HepG2 (cell line): ENCODE measurements around the gene PTPRM. TPM values are rescaled to one million over a fixed set of nuclear protein-coding genes. Genes with fewer than 3 reads are reported as not detected.

ENCODE experiments used
- ATF3 ChIP-seq: sonication (generic); formaldehyde crosslinking; IDR thresholded peaks from 2 replicates; pipeline ENCODE4 v1.4.0; 2020; ENCODE audit warnings: missing genetic modification reagents
- FIP1L1 ChIP-seq: fragments of 200-400 bp; formaldehyde crosslinking; IDR thresholded peaks from 2 replicates; pipeline ENCODE4 v1.6.1; 2018; ENCODE audit warnings: low read depth, mild to moderate bottlenecking, low read length, moderate library complexity, borderline replicate concordance; ENCODE audit not compliant: insufficient read depth
- KLF15 ChIP-seq: sonication (generic); formaldehyde crosslinking; IDR thresholded peaks from 2 replicates; pipeline ENCODE4 v1.8.1; 2023; ENCODE audit warnings: borderline replicate concordance, mild to moderate bottlenecking, inconsistent platforms, missing genetic modification reagents, mixed read lengths
- MIER3 ChIP-seq: IDR thresholded peaks from 2 replicates; pipeline ENCODE4 v1.6.1; 2016; ENCODE audit warnings: missing compliant biosample characterization, borderline replicate concordance
- MXI1 ChIP-seq: IDR thresholded peaks from 3 replicates; pipeline ENCODE4 v1.6.1; 2012; ENCODE audit warnings: low read depth, low read length, inconsistent platforms, borderline replicate concordance
- POLR2AphosphoS5 ChIP-seq: IDR thresholded peaks from 2 replicates; pipeline ENCODE4 v1.6.1; 2012; ENCODE audit warnings: low read depth, low read length
- RAD21 ChIP-seq: fragments of 450-650 bp; formaldehyde crosslinking; IDR thresholded peaks from 2 replicates; pipeline ENCODE4 v1.5.0; 2020; ENCODE audit warnings: mild to moderate bottlenecking
- ZKSCAN8 ChIP-seq: IDR thresholded peaks from 2 replicates; pipeline ENCODE4 v1.6.1; 2016; ENCODE audit warnings: borderline replicate concordance, missing genetic modification reagents, missing compliant biosample characterization
- ZNF232 ChIP-seq: sonication (generic); formaldehyde crosslinking; IDR thresholded peaks from 2 replicates; pipeline ENCODE4 v1.4.0; 2020; ENCODE audit warnings: missing genetic modification reagents, borderline replicate concordance
- ZNF501 ChIP-seq: sonication (generic); formaldehyde crosslinking; IDR thresholded peaks from 2 replicates; pipeline ENCODE4 v1.5.1; 2020; ENCODE audit warnings: mild to moderate bottlenecking, moderate library complexity, missing genetic modification reagents
- ZNF605 ChIP-seq: sonication (generic); formaldehyde crosslinking; IDR thresholded peaks from 2 replicates; pipeline ENCODE4 v1.8.0; 2022; ENCODE audit warnings: mild to moderate bottlenecking, missing genetic modification reagents
- polyA plus RNA-seq, 8 experiments: library from polyadenylated mRNA; depleted of rRNA in 3 of 8; stranded (reverse) in 7 of 8; unstranded in 1 of 8; fragments of >200 nt; fragmentation: Illumina TruSeq in 4 of 8; extraction: Trizol in 4 of 8; gene quantifications; 2 replicates each; pipeline versions ENCODE4 v1.2.1 to v1.2.3, GENCODE V29; 2011 to 2016; ENCODE audit warnings: low read depth in 4 of 8, missing spikeins in 1 of 8, mixed read lengths in 1 of 8; ENCODE audit not compliant: insufficient read depth in 1 of 8
- total RNA-seq, 5 experiments: library from RNA; depleted of rRNA; stranded (reverse); fragments of >200 nt; fragmentation: Illumina TruSeq; extraction: Trizol; gene quantifications; 2 replicates each; pipeline ENCODE4 v1.2.3, GENCODE V29; 2016; ENCODE audit warnings: low read depth in 1 of 5
- TF ChIP-seq, protein P1 (sequence below): sonication (generic); formaldehyde crosslinking; IDR thresholded peaks from 2 replicates; pipeline ENCODE4 v1.5.1; 2020; ENCODE audit warnings: mild to moderate bottlenecking, moderate library complexity, missing genetic modification reagents
- TF ChIP-seq, protein P2 (sequence below): sonication (generic); formaldehyde crosslinking; IDR thresholded peaks from 2 replicates; pipeline ENCODE4 v1.5.1; 2020; ENCODE audit warnings: mild to moderate bottlenecking, missing genetic modification reagents
- TF ChIP-seq, protein P3 (sequence below): sonication (generic); formaldehyde crosslinking; IDR thresholded peaks from 2 replicates; pipeline ENCODE4 v1.4.0; 2020; ENCODE audit warnings: missing genetic modification reagents
- TF ChIP-seq, protein P4 (sequence below): sonication (generic); formaldehyde crosslinking; conservative IDR thresholded peaks from 2 replicates; pipeline ENCODE4 v1.4.0; 2020; ENCODE audit warnings: missing genetic modification reagents

Gene PTPRM
- total and polyA plus RNA-seq, 2 of the 13 experiments (the other 11 are each of a cell fraction or from before 2014, with no cell fraction given) = 12.6 to 108 TPM

DNA sequence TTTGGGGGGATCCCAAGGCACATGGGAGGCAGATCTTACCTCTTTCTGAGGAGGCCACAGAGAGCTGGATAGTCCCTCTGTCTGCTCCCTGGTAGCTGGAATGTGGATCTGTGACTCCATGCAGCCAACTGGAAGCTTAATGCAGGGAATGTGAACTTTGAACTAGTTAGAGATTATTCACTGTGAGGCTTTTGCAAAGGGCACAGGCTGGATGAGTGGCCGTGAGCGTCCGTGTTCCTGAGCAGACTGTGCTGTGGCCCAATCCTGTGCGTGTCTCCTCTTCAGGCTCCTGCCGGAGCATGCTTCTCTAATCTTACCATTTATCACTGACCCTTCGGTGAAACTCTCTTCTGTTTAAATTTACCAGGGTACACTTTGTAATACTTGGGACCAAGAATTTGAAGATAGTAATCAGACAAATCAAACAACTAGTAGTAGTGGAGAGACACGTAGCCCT is 187.6 kb downstream of the PTPRM start (continued):
- TF ChIP-seq, protein P1, sequence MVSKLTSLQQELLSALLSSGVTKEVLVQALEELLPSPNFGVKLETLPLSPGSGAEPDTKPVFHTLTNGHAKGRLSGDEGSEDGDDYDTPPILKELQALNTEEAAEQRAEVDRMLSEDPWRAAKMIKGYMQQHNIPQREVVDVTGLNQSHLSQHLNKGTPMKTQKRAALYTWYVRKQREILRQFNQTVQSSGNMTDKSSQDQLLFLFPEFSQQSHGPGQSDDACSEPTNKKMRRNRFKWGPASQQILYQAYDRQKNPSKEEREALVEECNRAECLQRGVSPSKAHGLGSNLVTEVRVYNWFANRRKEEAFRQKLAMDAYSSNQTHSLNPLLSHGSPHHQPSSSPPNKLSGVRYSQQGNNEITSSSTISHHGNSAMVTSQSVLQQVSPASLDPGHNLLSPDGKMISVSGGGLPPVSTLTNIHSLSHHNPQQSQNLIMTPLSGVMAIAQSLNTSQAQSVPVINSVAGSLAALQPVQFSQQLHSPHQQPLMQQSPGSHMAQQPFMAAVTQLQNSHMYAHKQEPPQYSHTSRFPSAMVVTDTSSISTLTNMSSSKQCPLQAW (CRISPR knock-in tag) = peak; percentile 19; the same call in 1 of the 2 replicates
- TF ChIP-seq, protein P2, sequence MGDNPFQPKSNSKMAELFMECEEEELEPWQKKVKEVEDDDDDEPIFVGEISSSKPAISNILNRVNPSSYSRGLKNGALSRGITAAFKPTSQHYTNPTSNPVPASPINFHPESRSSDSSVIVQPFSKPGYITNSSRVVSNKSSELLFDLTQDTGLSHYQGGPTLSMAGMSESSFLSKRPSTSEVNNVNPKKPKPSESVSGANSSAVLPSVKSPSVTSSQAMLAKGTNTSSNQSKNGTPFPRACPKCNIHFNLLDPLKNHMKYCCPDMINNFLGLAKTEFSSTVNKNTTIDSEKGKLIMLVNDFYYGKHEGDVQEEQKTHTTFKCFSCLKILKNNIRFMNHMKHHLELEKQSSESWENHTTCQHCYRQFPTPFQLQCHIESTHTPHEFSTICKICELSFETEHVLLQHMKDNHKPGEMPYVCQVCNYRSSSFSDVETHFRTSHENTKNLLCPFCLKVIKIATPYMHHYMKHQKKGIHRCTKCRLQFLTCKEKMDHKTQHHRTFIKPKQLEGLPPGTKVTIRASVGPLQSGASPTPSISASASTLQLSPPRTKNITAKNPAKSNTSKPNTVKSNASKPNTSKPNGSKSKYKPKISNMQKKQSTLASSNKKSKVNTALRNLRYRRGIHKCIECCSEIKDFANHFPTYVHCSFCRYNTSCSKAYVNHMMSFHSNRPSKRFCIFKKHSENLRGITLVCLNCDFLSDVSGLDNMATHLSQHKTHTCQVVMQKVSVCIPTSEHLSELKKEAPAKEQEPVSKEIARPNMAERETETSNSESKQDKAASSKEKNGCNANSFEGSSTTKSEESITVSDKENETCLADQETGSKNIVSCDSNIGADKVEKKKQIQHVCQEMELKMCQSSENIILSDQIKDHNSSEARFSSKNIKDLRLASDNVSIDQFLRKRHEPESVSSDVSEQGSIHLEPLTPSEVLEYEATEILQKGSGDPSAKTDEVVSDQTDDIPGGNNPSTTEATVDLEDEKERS (CRISPR knock-in tag) = 0 out of 2 replicates have a peak, but pooled peaks have one; percentile 38
- TF ChIP-seq POLR2AphosphoS5 (peak; percentile 56), ZNF501 (CRISPR knock-in tag) (peak; percentile 66), ATF3 (CRISPR knock-in tag) (0 out of 2 replicates have a peak, but pooled peaks have one; percentile 1), ZNF605 (CRISPR knock-in tag) (no peak), FIP1L1 (no peak), ZNF232 (peak; percentile 28; the same call in 1 of the 2 replicates), ZKSCAN8 (peak; percentile 42; the same call in 1 of the 2 replicates), MXI1 (no peak), KLF15 (CRISPR knock-in tag) (no peak), MIER3 (CRISPR knock-in tag) (no peak; the same call in 1 of the 2 replicates), RAD21 (CRISPR knock-in tag) (0 out of 2 replicates have a peak, but pooled peaks have one; percentile 15)
- TF ChIP-seq, protein P3, sequence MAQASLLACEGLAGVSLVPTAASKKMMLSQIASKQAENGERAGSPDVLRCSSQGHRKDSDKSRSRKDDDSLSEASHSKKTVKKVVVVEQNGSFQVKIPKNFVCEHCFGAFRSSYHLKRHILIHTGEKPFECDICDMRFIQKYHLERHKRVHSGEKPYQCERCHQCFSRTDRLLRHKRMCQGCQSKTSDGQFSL = no peak
- TF ChIP-seq, protein P4, sequence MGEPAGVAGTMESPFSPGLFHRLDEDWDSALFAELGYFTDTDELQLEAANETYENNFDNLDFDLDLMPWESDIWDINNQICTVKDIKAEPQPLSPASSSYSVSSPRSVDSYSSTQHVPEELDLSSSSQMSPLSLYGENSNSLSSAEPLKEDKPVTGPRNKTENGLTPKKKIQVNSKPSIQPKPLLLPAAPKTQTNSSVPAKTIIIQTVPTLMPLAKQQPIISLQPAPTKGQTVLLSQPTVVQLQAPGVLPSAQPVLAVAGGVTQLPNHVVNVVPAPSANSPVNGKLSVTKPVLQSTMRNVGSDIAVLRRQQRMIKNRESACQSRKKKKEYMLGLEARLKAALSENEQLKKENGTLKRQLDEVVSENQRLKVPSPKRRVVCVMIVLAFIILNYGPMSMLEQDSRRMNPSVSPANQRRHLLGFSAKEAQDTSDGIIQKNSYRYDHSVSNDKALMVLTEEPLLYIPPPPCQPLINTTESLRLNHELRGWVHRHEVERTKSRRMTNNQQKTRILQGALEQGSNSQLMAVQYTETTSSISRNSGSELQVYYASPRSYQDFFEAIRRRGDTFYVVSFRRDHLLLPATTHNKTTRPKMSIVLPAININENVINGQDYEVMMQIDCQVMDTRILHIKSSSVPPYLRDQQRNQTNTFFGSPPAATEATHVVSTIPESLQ (CRISPR knock-in tag) = no peak
